Parathyroid adenoma (tissue), 2 donors: ENCODE measurements around the gene PAK4.

Experiments
- H2AFZ ChIP-seq: fragments of 300-600 bp; sonication (generic); one replicate; pipeline ENCODE4 v1.7.0; 2017; ENCODE audit warnings: antibody characterized with exemption, mild to moderate bottlenecking
- H3K27ac ChIP-seq: fragments of 300-600 bp; sonication (generic); one replicate; pipeline ENCODE4 v1.7.0; 2017
- H3K27me3 ChIP-seq: fragments of 300-600 bp; sonication (generic); one replicate; pipeline ENCODE4 v1.7.0; 2017; ENCODE audit warnings: low read length; ENCODE audit not compliant: control insufficient read depth, insufficient read depth
- H3K36me3 ChIP-seq: fragments of 300-600 bp; sonication (generic); one replicate; pipeline ENCODE4 v1.7.0; 2017; ENCODE audit warnings: low read length; ENCODE audit not compliant: control insufficient read depth, insufficient read depth
- H3K4me1 ChIP-seq: fragments of 300-600 bp; sonication (generic); one replicate; pipeline ENCODE4 v1.7.0; 2017; ENCODE audit warnings: control low read depth
- H3K4me2 ChIP-seq: fragments of 300-600 bp; sonication (generic); one replicate; pipeline ENCODE4 v1.7.0; 2017; ENCODE audit warnings: low read length
- H3K4me3 ChIP-seq: fragments of 300-600 bp; sonication (generic); one replicate; pipeline ENCODE4 v1.7.0; 2017; ENCODE audit warnings: low read depth, low read length
- H3K79me2 ChIP-seq: fragments of 300-600 bp; sonication (generic); one replicate; pipeline ENCODE4 v1.7.0; 2017; ENCODE audit warnings: control low read depth
- H3K9ac ChIP-seq: fragments of 300-600 bp; sonication (generic); one replicate; pipeline ENCODE4 v1.7.0; 2017; ENCODE audit warnings: mild to moderate bottlenecking
- H3K9me3 ChIP-seq: fragments of 300-600 bp; sonication (generic); one replicate; pipeline ENCODE4 v1.7.0; 2017; ENCODE audit warnings: low read length; ENCODE audit not compliant: control insufficient read depth
- CTCF ChIP-seq: fragments of 300-600 bp; sonication (generic); IDR thresholded peaks from one replicate; pipeline ENCODE4 v1.7.0; 2017; ENCODE audit warnings: antibody characterized with exemption, mild to moderate bottlenecking
- donor health status: primary hyperparathyroidism.

PAK4 gene

GRCh38 chr19:39177110-39177699 lies 51.6 kb downstream of the PAK4 start:
- no peak overlapping the region for H3K4me3 ChIP-seq
- no peaks in the 10 kb centered on the region for H3K36me3 ChIP-seq
- no peak overlapping the region for H3K27ac ChIP-seq
- H3K9me3 ChIP-seq = no peaks in the 10 kb centered on the region
- TF ChIP-seq CTCF = no peak
- H3K27me3 ChIP-seq = no peaks in the 10 kb centered on the region
- no peaks in the 10 kb centered on the region for H3K4me1 ChIP-seq
- H2AFZ ChIP-seq = no peak overlapping the region
- no peak overlapping the region for H3K4me2 ChIP-seq
- H3K9ac ChIP-seq = no peak overlapping the region
- H3K79me2 ChIP-seq = no peaks in the 10 kb centered on the region

- H3K27ac ChIP-seq = no peak overlapping the region
- H3K9me3 ChIP-seq = no peaks in the 10 kb centered on the region
- no peaks in the 10 kb centered on the region for H3K4me1 ChIP-seq
- H3K79me2 ChIP-seq = no peaks in the 10 kb centered on the region
- H3K4me2 ChIP-seq = no peak overlapping the region
- H3K36me3 ChIP-seq = no peaks in the 10 kb centered on the region
- H2AFZ ChIP-seq = no peak overlapping the region
- H3K9ac ChIP-seq = no peak overlapping the region
- H3K27me3 ChIP-seq = no peaks in the 10 kb centered on the region
- TF ChIP-seq CTCF = no peak
- H3K4me3 ChIP-seq = no peak overlapping the region
These were observed 52.1 kb downstream of the PAK4 start for GRCh38 chr19:39177736-39178135.

GRCh38 chr19:39178296-39179006 lies 52.9 kb downstream of the PAK4 start:
- Histone ChIP-seq H3K27ac (no peak overlapping the region), H3K79me2 (no peaks in the 10 kb centered on the region), H2AFZ (no peak overlapping the region), H3K9me3 (no peaks in the 10 kb centered on the region), H3K4me1 (no peaks in the 10 kb centered on the region), H3K9ac (no peak overlapping the region), H3K4me3 (no peak overlapping the region), H3K4me2 (no peak overlapping the region), H3K36me3 (no peaks in the 10 kb centered on the region), H3K27me3 (no peaks in the 10 kb centered on the region)
- TF ChIP-seq CTCF = no peak

- H3K27ac ChIP-seq = no peak overlapping the region
- no peak overlapping the region for H2AFZ ChIP-seq
- no peaks in the 10 kb centered on the region for H3K36me3 ChIP-seq
- H3K9ac ChIP-seq = no peak overlapping the region
- no peak for TF ChIP-seq CTCF
- no peaks in the 10 kb centered on the region for H3K79me2 ChIP-seq
- H3K4me2 ChIP-seq = no peak overlapping the region
- H3K27me3 ChIP-seq = no peaks in the 10 kb centered on the region
- H3K4me1 ChIP-seq = no peaks in the 10 kb centered on the region
- no peak overlapping the region for H3K4me3 ChIP-seq
- H3K9me3 ChIP-seq = no peaks in the 10 kb centered on the region
These were observed 54.2 kb downstream of the PAK4 start for GRCh38 chr19:39179754-39180153.

- H3K27ac ChIP-seq = no peak overlapping the region
- H3K79me2 ChIP-seq = no peaks in the 10 kb centered on the region
- H3K27me3 ChIP-seq = no peaks in the 10 kb centered on the region
- H3K4me2 ChIP-seq = no peak overlapping the region
- H3K36me3 ChIP-seq = no peaks in the 10 kb centered on the region
- no peak for TF ChIP-seq CTCF
- H3K4me3 ChIP-seq = no peak overlapping the region
- H3K4me1 ChIP-seq = no peaks in the 10 kb centered on the region
- H3K9ac ChIP-seq = no peak overlapping the region
- no peak overlapping the region for H2AFZ ChIP-seq
- no peaks in the 10 kb centered on the region for H3K9me3 ChIP-seq
These were observed 55.2 kb downstream of the PAK4 start for GRCh38 chr19:39180749-39181148.
